ENCODE data around the gene GRIK4. TPM values are rescaled to one million over a fixed set of nuclear protein-coding genes. Genes with fewer than 3 reads are reported as not detected.

The GRIK4 gene
- total and polyA plus RNA-seq, 2 donors (not counting 1 experiment from before 2014, with no cell fraction given): 0.12 to 0.27 TPM

DNA sequence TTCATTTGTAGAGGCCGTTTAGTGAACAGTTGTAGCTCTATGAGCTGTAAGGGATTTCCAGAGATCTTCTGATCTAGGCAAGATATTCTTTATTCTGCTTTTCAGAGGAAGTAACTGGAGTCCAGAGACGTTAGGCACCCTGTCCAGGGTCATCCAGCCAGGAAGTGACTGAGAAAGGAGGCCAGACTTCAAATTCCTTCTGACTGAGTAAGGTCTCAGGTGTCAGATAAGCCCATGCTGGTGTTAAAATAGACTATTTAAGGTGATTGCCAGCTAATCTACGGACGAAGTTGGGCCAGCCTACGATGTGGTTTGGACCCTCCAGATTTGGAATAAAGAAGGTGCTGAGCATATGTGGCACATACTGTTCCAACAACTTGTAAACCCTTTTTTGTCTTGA is 54.6 kb downstream of the GRIK4 start:
- no peaks in the 10 kb centered on the region for H3K79me2 ChIP-seq (ENCODE audit: control insufficient read depth, insufficient read depth, low read length)

DNA sequence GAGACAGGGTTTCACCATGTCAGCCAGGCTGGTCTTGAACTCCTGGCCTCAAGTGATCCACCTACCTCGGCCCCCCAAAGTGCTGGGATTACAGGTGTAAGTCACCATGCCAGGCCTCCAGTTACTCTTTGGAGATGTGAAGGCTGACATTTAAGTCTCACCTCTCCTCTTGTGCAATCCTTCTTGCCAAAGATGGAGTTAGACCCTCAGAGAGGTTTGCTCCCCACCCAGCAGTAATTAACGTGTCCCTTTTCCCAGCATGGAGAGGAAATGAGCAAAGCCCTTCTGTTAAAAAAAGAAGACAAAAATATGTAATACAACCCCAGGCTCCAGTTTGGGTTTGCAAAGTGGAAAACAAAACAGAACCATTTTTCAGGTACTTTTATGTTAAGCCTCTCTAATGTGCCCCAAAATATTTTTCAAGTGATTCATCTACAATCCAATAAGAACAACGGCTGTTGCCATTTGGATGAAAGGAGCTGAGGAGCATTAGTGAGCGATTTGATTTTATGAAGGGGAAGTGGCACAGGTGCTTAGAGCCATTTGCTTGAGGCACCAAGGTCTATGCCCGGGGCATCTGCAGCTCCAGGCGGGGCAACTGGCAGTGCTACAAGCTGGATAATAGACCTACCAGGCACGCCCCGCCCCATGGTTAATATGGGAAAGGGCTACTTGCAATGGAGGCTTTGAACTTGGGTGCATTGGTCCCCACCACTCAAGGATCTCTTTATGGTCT is 57.2 kb downstream of the GRIK4 start:
- intact Hi-C loops (cut with micrococcal nuclease): no loop called here
- no peaks in the 10 kb centered on the region for H3K79me2 ChIP-seq (ENCODE audit: control insufficient read depth, insufficient read depth, low read length)
- H3K9ac ChIP-seq (ENCODE audit: low read length): no peak overlapping the region
- peaks cover 12 to 13% of the 10 kb centered on the region in 2 donors for H3K4me1 ChIP-seq (ENCODE audit: control insufficient read depth in 2 of 2, insufficient read depth in 2 of 2, low read length in 2 of 2)
- ChIA-PET POLR2A (no interaction called here), CTCF (no interaction called here)
- H4K20me1 ChIP-seq (ENCODE audit: control insufficient read depth, insufficient read depth, low read length, poor library complexity, severe bottlenecking): no peaks in the 10 kb centered on the region
- no peak overlapping the region for H3K27ac Mint-ChIP-seq
- 97% methylated on average over 3 of the region's 8 CpGs for WGBS (ENCODE audit: insufficient coverage)
- H3K9me3 Mint-ChIP-seq (ENCODE audit: insufficient read depth): no peaks in the 10 kb centered on the region
- no peak overlapping the region for H3K4me2 ChIP-seq (replicated peaks; ENCODE audit: low read depth, low read length, poor library complexity, severe bottlenecking)
- H3K27ac ChIP-seq (ENCODE audit: low read length in 2 of 2): no peak overlapping the region
- H3K27me3 Mint-ChIP-seq: peaks cover 27% of the 10 kb centered on the region
- no peak overlapping the region for H3K4me3 Mint-ChIP-seq
- H3K9me3 ChIP-seq (ENCODE audit: control extremely low read depth in 1 of 3, control insufficient read depth in 2 of 3, insufficient read depth in 1 of 3, low read length in 2 of 3): no peaks in the 10 kb centered on the region
- no peak overlapping the region for H3K4me3 ChIP-seq (ENCODE audit: control extremely low read depth in 1 of 5, extremely low read depth in 1 of 5, insufficient read depth in 1 of 5, low read depth in 2 of 5, low read length in 4 of 5)
- peaks cover 0 to 29% (median 9%) of the 10 kb centered on the region in 4 experiments for H3K27me3 ChIP-seq (replicated peaks in 1 of 4; ENCODE audit: control extremely low read depth in 1 of 4, control insufficient read depth in 3 of 4, insufficient read depth in 4 of 4, low read length in 3 of 4)
- TF ChIP-seq EZH2 (IDR thresholded peaks at IDR 0.05; ENCODE audit: borderline replicate concordance, insufficient read depth, low read depth, low read length, poor library complexity, severe bottlenecking): no peak
- TF ChIP-seq, protein P1, sequence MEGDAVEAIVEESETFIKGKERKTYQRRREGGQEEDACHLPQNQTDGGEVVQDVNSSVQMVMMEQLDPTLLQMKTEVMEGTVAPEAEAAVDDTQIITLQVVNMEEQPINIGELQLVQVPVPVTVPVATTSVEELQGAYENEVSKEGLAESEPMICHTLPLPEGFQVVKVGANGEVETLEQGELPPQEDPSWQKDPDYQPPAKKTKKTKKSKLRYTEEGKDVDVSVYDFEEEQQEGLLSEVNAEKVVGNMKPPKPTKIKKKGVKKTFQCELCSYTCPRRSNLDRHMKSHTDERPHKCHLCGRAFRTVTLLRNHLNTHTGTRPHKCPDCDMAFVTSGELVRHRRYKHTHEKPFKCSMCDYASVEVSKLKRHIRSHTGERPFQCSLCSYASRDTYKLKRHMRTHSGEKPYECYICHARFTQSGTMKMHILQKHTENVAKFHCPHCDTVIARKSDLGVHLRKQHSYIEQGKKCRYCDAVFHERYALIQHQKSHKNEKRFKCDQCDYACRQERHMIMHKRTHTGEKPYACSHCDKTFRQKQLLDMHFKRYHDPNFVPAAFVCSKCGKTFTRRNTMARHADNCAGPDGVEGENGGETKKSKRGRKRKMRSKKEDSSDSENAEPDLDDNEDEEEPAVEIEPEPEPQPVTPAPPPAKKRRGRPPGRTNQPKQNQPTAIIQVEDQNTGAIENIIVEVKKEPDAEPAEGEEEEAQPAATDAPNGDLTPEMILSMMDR (IDR thresholded peaks at IDR 0.05): no peak
- peaks cover 6% of the 10 kb centered on the region for H3K4me1 Mint-ChIP-seq
- H2AFZ ChIP-seq (ENCODE audit: insufficient read depth, low read depth, low read length, poor library complexity, severe bottlenecking): no peak overlapping the region
- ATAC-seq (ENCODE audit: low read depth): no peak
- no peaks in the 10 kb centered on the region for H3K36me3 ChIP-seq (replicated peaks in 1 of 2; ENCODE audit: control extremely low read depth in 1 of 2, control insufficient read depth in 1 of 2, extremely low read depth in 1 of 2, insufficient read depth in 2 of 2, low read length in 1 of 2)
- no peak for DNase-seq

More for the DNA sequence above, 54.6 kb downstream of the GRIK4 start:
- H2AFZ ChIP-seq (ENCODE audit: insufficient read depth, low read depth, low read length, poor library complexity, severe bottlenecking): no peak overlapping the region
- intact Hi-C loops (cut with micrococcal nuclease): no loop called here
- Mint-ChIP-seq H3K27ac (no peak overlapping the region), H3K27me3 (peaks cover 43% of the 10 kb centered on the region), H3K4me1 (peaks cover 8% of the 10 kb centered on the region), H3K9me3 (ENCODE audit: insufficient read depth) (no peaks in the 10 kb centered on the region), H3K4me3 (no peak overlapping the region)
- H3K27me3 ChIP-seq (replicated peaks in 1 of 4; ENCODE audit: control extremely low read depth in 1 of 4, control insufficient read depth in 3 of 4, insufficient read depth in 4 of 4, low read length in 3 of 4): peaks cover 0 to 44% (median 17%) of the 10 kb centered on the region in 4 experiments
- no peak overlapping the region for H3K4me2 ChIP-seq (replicated peaks; ENCODE audit: low read depth, low read length, poor library complexity, severe bottlenecking)
- CTCF ChIA-PET: interaction anchor here (1.4 kb wide), 1 partner anchor 119 kb away, joined by 5 read pairs; no protein-coding TSS in a partner anchor
- WGBS (ENCODE audit: insufficient coverage): 83% methylated on average over 5 of the region's 5 CpGs
- H3K9me3 ChIP-seq (ENCODE audit: control extremely low read depth in 1 of 3, control insufficient read depth in 2 of 3, insufficient read depth in 1 of 3, low read length in 2 of 3): no peaks in the 10 kb centered on the region
- POLR2A ChIA-PET: no interaction called here
- no peak overlapping the region for H3K4me3 ChIP-seq (ENCODE audit: control extremely low read depth in 1 of 5, extremely low read depth in 1 of 5, insufficient read depth in 1 of 5, low read depth in 2 of 5, low read length in 4 of 5)
- peaks cover 12 to 13% of the 10 kb centered on the region in 2 donors for H3K4me1 ChIP-seq (ENCODE audit: control insufficient read depth in 2 of 2, insufficient read depth in 2 of 2, low read length in 2 of 2)
- no peaks in the 10 kb centered on the region for H3K36me3 ChIP-seq (replicated peaks in 1 of 2; ENCODE audit: control extremely low read depth in 1 of 2, control insufficient read depth in 1 of 2, extremely low read depth in 1 of 2, insufficient read depth in 2 of 2, low read length in 1 of 2)
- H3K9ac ChIP-seq (ENCODE audit: low read length): no peak overlapping the region
- DNase-seq (no peak), ATAC-seq (ENCODE audit: low read depth) (no peak)
- no peak overlapping the region for H3K27ac ChIP-seq (ENCODE audit: low read length in 2 of 2)
- no peaks in the 10 kb centered on the region for H4K20me1 ChIP-seq (ENCODE audit: control insufficient read depth, insufficient read depth, low read length, poor library complexity, severe bottlenecking)
- TF ChIP-seq, protein P1 (IDR thresholded peaks at IDR 0.05): no peak
- no peak for TF ChIP-seq EZH2 (IDR thresholded peaks at IDR 0.05; ENCODE audit: borderline replicate concordance, insufficient read depth, low read depth, low read length, poor library complexity, severe bottlenecking)
